ENCODE results near the gene SPPL2A. TPM values are rescaled to one million over a fixed set of nuclear protein-coding genes. Genes with fewer than 3 reads are reported as not detected.

SPPL2A gene
- total and polyA plus RNA-seq, 10 of the 15 experiments (the other 5 are each of a cell fraction or from before 2014, with no cell fraction given): 11.3 to 83.8 (median 44.0) TPM

GRCh38 chr15:50765195-50765967 is at the start of gene SPPL2A (continued):
- TF ChIP-seq TCF12 (IDR thresholded peaks at IDR 0.05; ENCODE audit: low read depth, low read length) (no peak; the same call in 1 of the 2 replicates), IRF4 (IDR thresholded peaks at IDR 0.05; ENCODE audit: low read depth, low read length) (0 out of 2 replicates have a peak, but pooled peaks have one; percentile 10), ZNF24 (IDR thresholded peaks at IDR 0.05) (0 out of 2 replicates have a peak, but pooled peaks have one; percentile 39), CHD2 (IDR thresholded peaks at IDR 0.05; ENCODE audit: borderline replicate concordance, low read depth, low read length) (peak; percentile 33; the same call in 1 of the 2 replicates), NFYB (IDR thresholded peaks at IDR 0.05; ENCODE audit: insufficient read depth, low read depth, low read length) (no peak), KDM1A (IDR thresholded peaks at IDR 0.05; ENCODE audit: borderline replicate concordance) (no peak), TBL1XR1 (IDR thresholded peaks at IDR 0.05; ENCODE audit: low read depth, low read length) (no peak), POLR2A (IDR thresholded peaks at IDR 0.05; ENCODE audit: low read depth, low read length) (peak; percentile 94), CBX3 (IDR thresholded peaks at IDR 0.05; ENCODE audit: borderline replicate concordance, low read depth) (no peak), KLF5 (IDR thresholded peaks at IDR 0.05; ENCODE audit: partially characterized antibody) (peak; percentile 78), SIN3A (IDR thresholded peaks at IDR 0.05; ENCODE audit: low read depth, low read length) (peak; percentile 81), RAD51 (IDR thresholded peaks at IDR 0.05) (no peak), IKZF2 (IDR thresholded peaks at IDR 0.05) (peak; percentile 66 to 82; a peak in 3 of 4 replicates), CREM (IDR thresholded peaks at IDR 0.05; ENCODE audit: low read depth) (no peak; the same call in 1 of the 2 replicates), ZNF274 (IDR thresholded peaks at IDR 0.05; ENCODE audit: insufficient read depth, insufficient read length) (no peak), ZNF207 (IDR thresholded peaks at IDR 0.05; ENCODE audit: borderline replicate concordance) (0 out of 2 replicates have a peak, but pooled peaks have one; percentile 64), RELA (IDR thresholded peaks at IDR 0.05; ENCODE audit: borderline replicate concordance, partially characterized antibody) (peak; percentile 99), ATF7 (IDR thresholded peaks at IDR 0.05; ENCODE audit: low read depth) (peak; percentile 49), NBN (IDR thresholded peaks at IDR 0.05) (peak; percentile 53; the same call in 1 of the 2 replicates), CHD4 (IDR thresholded peaks at IDR 0.05) (no peak), RUNX3 (IDR thresholded peaks at IDR 0.05; ENCODE audit: low read length) (peak; percentile 43; the same call in 1 of the 2 replicates)
- TF ChIP-seq, protein P1, sequence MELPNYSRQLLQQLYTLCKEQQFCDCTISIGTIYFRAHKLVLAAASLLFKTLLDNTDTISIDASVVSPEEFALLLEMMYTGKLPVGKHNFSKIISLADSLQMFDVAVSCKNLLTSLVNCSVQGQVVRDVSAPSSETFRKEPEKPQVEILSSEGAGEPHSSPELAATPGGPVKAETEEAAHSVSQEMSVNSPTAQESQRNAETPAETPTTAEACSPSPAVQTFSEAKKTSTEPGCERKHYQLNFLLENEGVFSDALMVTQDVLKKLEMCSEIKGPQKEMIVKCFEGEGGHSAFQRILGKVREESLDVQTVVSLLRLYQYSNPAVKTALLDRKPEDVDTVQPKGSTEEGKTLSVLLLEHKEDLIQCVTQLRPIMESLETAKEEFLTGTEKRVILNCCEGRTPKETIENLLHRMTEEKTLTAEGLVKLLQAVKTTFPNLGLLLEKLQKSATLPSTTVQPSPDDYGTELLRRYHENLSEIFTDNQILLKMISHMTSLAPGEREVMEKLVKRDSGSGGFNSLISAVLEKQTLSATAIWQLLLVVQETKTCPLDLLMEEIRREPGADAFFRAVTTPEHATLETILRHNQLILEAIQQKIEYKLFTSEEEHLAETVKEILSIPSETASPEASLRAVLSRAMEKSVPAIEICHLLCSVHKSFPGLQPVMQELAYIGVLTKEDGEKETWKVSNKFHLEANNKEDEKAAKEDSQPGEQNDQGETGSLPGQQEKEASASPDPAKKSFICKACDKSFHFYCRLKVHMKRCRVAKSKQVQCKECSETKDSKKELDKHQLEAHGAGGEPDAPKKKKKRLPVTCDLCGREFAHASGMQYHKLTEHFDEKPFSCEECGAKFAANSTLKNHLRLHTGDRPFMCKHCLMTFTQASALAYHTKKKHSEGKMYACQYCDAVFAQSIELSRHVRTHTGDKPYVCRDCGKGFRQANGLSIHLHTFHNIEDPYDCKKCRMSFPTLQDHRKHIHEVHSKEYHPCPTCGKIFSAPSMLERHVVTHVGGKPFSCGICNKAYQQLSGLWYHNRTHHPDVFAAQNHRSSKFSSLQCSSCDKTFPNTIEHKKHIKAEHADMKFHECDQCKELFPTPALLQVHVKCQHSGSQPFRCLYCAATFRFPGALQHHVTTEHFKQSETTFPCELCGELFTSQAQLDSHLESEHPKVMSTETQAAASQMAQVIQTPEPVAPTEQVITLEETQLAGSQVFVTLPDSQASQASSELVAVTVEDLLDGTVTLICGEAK (IDR thresholded peaks at IDR 0.05; ENCODE audit: borderline replicate concordance): peak; percentile 76
- TF ChIP-seq, protein P2, sequence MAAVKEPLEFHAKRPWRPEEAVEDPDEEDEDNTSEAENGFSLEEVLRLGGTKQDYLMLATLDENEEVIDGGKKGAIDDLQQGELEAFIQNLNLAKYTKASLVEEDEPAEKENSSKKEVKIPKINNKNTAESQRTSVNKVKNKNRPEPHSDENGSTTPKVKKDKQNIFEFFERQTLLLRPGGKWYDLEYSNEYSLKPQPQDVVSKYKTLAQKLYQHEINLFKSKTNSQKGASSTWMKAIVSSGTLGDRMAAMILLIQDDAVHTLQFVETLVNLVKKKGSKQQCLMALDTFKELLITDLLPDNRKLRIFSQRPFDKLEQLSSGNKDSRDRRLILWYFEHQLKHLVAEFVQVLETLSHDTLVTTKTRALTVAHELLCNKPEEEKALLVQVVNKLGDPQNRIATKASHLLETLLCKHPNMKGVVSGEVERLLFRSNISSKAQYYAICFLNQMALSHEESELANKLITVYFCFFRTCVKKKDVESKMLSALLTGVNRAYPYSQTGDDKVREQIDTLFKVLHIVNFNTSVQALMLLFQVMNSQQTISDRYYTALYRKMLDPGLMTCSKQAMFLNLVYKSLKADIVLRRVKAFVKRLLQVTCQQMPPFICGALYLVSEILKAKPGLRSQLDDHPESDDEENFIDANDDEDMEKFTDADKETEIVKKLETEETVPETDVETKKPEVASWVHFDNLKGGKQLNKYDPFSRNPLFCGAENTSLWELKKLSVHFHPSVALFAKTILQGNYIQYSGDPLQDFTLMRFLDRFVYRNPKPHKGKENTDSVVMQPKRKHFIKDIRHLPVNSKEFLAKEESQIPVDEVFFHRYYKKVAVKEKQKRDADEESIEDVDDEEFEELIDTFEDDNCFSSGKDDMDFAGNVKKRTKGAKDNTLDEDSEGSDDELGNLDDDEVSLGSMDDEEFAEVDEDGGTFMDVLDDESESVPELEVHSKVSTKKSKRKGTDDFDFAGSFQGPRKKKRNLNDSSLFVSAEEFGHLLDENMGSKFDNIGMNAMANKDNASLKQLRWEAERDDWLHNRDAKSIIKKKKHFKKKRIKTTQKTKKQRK (IDR thresholded peaks at IDR 0.05; ENCODE audit: low read depth, low read length): no peak
- TF ChIP-seq, protein P3, sequence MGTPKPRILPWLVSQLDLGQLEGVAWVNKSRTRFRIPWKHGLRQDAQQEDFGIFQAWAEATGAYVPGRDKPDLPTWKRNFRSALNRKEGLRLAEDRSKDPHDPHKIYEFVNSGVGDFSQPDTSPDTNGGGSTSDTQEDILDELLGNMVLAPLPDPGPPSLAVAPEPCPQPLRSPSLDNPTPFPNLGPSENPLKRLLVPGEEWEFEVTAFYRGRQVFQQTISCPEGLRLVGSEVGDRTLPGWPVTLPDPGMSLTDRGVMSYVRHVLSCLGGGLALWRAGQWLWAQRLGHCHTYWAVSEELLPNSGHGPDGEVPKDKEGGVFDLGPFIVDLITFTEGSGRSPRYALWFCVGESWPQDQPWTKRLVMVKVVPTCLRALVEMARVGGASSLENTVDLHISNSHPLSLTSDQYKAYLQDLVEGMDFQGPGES (IDR thresholded peaks at IDR 0.05): 0 out of 2 replicates have a peak, but pooled peaks have one; percentile 35

Data from GM12878 (cell line).